Tibial nerve (tissue), 3 donors: Measurements from ENCODE around the gene GALNT11.

Experiments
- POLR2A ChIP-seq, 2 donors: fragments of 450-650 bp; IDR thresholded peaks; one replicate each; pipeline ENCODE4 v1.6.1; 2017; ENCODE audit warnings: antibody characterized with exemption in 2 of 2, mild to moderate bottlenecking in 2 of 2, moderate library complexity in 2 of 2
- TF ChIP-seq, protein P1 (sequence below), 5 experiments: fragments of 200-600 bp in 3 of 5; fragments of 450-650 bp in 2 of 5; sonication (generic) in 3 of 5; IDR thresholded peaks; one replicate each; pipeline ENCODE4 v1.5.1; 2016 to 2019; ENCODE audit warnings: antibody characterized with exemption in 5 of 5, mild to moderate bottlenecking in 3 of 5, moderate library complexity in 2 of 5

DNA sequence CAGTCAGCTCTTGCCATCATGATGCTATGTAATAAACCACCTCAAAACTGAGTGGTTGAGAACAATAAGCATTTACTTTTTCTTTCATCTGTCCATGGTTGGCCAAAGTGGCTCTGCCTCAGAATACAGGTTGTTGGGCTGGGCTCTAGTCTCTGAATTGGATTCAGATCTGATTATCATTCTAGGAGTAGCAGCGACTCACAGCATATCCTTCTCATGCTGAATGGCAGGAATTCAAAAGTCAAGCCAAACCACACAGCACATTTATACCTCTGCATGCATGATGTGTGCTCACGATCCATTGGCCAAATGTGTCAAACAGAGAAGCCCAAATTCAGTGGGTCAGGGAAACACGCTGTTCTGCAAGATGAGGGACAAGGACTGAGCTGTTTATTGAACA, 13.6 kb upstream of the GALNT11 start:
- TF ChIP-seq, protein P1, sequence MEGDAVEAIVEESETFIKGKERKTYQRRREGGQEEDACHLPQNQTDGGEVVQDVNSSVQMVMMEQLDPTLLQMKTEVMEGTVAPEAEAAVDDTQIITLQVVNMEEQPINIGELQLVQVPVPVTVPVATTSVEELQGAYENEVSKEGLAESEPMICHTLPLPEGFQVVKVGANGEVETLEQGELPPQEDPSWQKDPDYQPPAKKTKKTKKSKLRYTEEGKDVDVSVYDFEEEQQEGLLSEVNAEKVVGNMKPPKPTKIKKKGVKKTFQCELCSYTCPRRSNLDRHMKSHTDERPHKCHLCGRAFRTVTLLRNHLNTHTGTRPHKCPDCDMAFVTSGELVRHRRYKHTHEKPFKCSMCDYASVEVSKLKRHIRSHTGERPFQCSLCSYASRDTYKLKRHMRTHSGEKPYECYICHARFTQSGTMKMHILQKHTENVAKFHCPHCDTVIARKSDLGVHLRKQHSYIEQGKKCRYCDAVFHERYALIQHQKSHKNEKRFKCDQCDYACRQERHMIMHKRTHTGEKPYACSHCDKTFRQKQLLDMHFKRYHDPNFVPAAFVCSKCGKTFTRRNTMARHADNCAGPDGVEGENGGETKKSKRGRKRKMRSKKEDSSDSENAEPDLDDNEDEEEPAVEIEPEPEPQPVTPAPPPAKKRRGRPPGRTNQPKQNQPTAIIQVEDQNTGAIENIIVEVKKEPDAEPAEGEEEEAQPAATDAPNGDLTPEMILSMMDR (IDR thresholded peaks at IDR 0.05): no peak
- TF ChIP-seq POLR2A (IDR thresholded peaks at IDR 0.05): no peak
